ENCODE results near the gene CFB.
"Not testable (repeated sequence)": the region's sequence is repeated elsewhere in the genome, so short reads cannot be mapped to it uniquely, and the experiment has no call there.

DNA sequence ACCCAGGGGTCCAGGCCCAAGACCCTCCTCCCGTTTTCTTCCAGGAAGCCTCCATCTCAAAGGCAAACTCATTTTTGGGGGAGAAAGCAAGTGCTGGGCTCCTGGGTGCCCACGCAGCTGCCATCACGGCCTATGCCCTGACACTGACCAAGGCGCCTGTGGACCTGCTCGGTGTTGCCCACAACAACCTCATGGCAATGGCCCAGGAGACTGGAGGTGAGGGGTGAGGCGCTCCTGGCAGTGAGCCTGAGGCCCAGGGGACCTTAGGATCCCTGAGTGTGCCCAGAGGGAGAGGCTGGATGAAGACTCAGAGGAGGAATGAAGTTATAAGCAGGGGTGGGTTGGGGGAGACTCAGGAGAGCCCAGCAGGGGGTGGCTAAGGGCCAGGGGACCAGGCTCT, 50.5 kb downstream of the CFB start:
- not testable (repeated sequence) for TF ChIP-seq EZH2 (IDR thresholded peaks at IDR 0.05; ENCODE audit: low read depth); CTCF (conservative IDR thresholded peaks at IDR 0.05)
